ENCODE data around the gene PIGM. TPM values are rescaled to one million over a fixed set of nuclear protein-coding genes. Genes with fewer than 3 reads are reported as not detected.

Gene PIGM
- total RNA-seq, 2 donors from 2014 or later, result 5.0 to 6.8 TPM

GRCh38 chr1:159986531-159986930 is 45.3 kb downstream of the PIGM start:
- no peak for TF ChIP-seq CTCF (IDR thresholded peaks at IDR 0.05)
- H3K27me3 ChIP-seq (replicated peaks; ENCODE audit: insufficient read depth), result no peaks in the 10 kb centered on the region
- no peaks in the 10 kb centered on the region for H3K4me1 ChIP-seq (ENCODE audit: control insufficient read depth in 1 of 2, low read depth in 2 of 2)
- no peaks in the 10 kb centered on the region for H3K9me3 ChIP-seq
- no peak overlapping the region for H3K27ac ChIP-seq
- no peaks in the 10 kb centered on the region for H3K36me3 ChIP-seq
- DNase-seq (ENCODE audit: low spot score), result no peak
- ATAC-seq (ENCODE audit: insufficient number of reproducible peaks, low FRiP score, low read depth), result no peak
- H3K4me3 ChIP-seq, result no peak overlapping the region

DNA sequence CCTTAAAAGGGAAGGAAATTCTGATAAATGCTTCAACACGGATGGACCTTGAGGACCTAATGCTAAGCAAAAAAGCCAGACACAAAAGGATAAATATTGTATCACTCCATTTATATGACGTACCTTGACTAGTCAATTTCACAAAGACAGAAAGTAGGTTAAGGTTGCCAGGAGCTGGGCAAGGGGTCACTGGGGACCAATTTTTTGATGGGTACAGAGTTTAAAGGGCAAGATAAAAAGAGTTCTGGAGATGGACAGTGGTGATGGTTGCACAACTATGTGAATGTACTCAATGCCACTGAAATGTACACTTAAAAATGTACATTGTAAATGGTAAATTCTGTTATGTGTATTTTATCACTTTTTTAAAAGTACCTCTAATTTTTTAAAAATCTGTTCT is 45.7 kb downstream of the PIGM start:
- DNase-seq (ENCODE audit: low spot score) (no peak), ATAC-seq (ENCODE audit: insufficient number of reproducible peaks, low FRiP score, low read depth) (no peak)
- H3K27ac ChIP-seq, result no peak overlapping the region
- no peak overlapping the region for H3K4me3 ChIP-seq
- H3K4me1 ChIP-seq (ENCODE audit: control insufficient read depth in 1 of 2, low read depth in 2 of 2), result no peaks in the 10 kb centered on the region
- TF ChIP-seq CTCF (IDR thresholded peaks at IDR 0.05), result no peak
- no peaks in the 10 kb centered on the region for H3K36me3 ChIP-seq
- H3K9me3 ChIP-seq, result no peaks in the 10 kb centered on the region
- no peaks in the 10 kb centered on the region for H3K27me3 ChIP-seq (replicated peaks; ENCODE audit: insufficient read depth)

DNA sequence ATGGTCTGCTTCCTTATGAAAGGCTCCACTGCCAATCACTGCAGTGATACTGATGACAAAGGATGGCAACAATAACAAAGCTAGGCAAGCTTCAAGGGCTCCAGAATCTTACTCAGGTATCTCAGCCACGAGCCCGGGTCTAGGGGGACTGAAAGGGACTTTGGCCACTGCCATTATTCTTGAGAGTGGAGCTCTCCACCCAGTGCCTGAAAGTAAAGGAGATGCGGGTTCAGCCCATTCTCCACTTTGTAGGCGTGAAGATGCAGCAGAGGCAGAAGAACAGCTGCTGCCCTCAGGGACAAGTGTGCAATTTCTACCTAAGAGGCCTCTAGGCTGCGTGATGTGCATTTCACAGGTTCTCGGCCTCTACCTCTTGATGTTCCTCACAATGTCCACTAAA is 46.3 kb downstream of the PIGM start:
- no peak overlapping the region for H3K27ac ChIP-seq
- TF ChIP-seq CTCF (IDR thresholded peaks at IDR 0.05), result no peak
- DNase-seq (ENCODE audit: low spot score), result no peak
- H3K4me3 ChIP-seq, result no peak overlapping the region
- ATAC-seq (ENCODE audit: insufficient number of reproducible peaks, low FRiP score, low read depth), result no peak
- H3K27me3 ChIP-seq (replicated peaks; ENCODE audit: insufficient read depth), result no peaks in the 10 kb centered on the region
- no peaks in the 10 kb centered on the region for H3K36me3 ChIP-seq
- no peaks in the 10 kb centered on the region for H3K9me3 ChIP-seq
- H3K4me1 ChIP-seq (ENCODE audit: control insufficient read depth in 1 of 2, low read depth in 2 of 2), result no peaks in the 10 kb centered on the region

GRCh38 chr1:159983681-159984080 is 48.1 kb downstream of the PIGM start:
- Histone ChIP-seq H3K27me3 (replicated peaks; ENCODE audit: insufficient read depth) (no peaks in the 10 kb centered on the region), H3K36me3 (no peaks in the 10 kb centered on the region), H3K4me1 (ENCODE audit: control insufficient read depth in 1 of 2, low read depth in 2 of 2) (no peaks in the 10 kb centered on the region), H3K4me3 (no peak overlapping the region), H3K27ac (no peak overlapping the region), H3K9me3 (no peaks in the 10 kb centered on the region)
- DNase-seq (ENCODE audit: low spot score), result no peak
- ATAC-seq (ENCODE audit: insufficient number of reproducible peaks, low FRiP score, low read depth), result no peak
- no peak for TF ChIP-seq CTCF (IDR thresholded peaks at IDR 0.05)

- no peaks in the 10 kb centered on the region for H3K4me1 ChIP-seq (ENCODE audit: control insufficient read depth in 1 of 2, low read depth in 2 of 2)
- no peaks in the 10 kb centered on the region for H3K9me3 ChIP-seq
- no peak for TF ChIP-seq CTCF (IDR thresholded peaks at IDR 0.05)
- ATAC-seq (ENCODE audit: insufficient number of reproducible peaks, low FRiP score, low read depth) (no peak), DNase-seq (ENCODE audit: low spot score) (no peak)
- no peak overlapping the region for H3K4me3 ChIP-seq
- H3K27me3 ChIP-seq (replicated peaks; ENCODE audit: insufficient read depth), result no peaks in the 10 kb centered on the region
- H3K36me3 ChIP-seq, result no peaks in the 10 kb centered on the region
- H3K27ac ChIP-seq, result no peak overlapping the region
Observed at GRCh38 chr1:159982280-159982679, 49.5 kb downstream of the PIGM start.

All from thoracic aorta (tissue), 2 donors.